COLO668 (cell line): Measurements from ENCODE around the gene MGAT5.

Experiments
- DNase-seq: peaks from one replicate; lab custom pipeline; 2025; ENCODE audit not compliant: unreplicated experiment; lab: John Stamatoyannopoulos, UW

MGAT5 gene

GRCh38 chr2:134443814-134444480 lies 190.1 kb downstream of the MGAT5 start:
- DNase-seq = no peak

GRCh38 chr2:134445116-134445515 lies 191.2 kb downstream of the MGAT5 start:
- DNase-seq = no peak

- no peak for DNase-seq
Observed at GRCh38 chr2:134445985-134446382, 192.1 kb downstream of the MGAT5 start.

GRCh38 chr2:134446383-134447017 lies 192.6 kb downstream of the MGAT5 start:
- no peak for DNase-seq

GRCh38 chr2:134447669-134448068 lies 193.8 kb downstream of the MGAT5 start:
- no peak for DNase-seq

GRCh38 chr2:134448650-134449049 lies 194.8 kb downstream of the MGAT5 start:
- DNase-seq = no peak

GRCh38 chr2:134449157-134449556 lies 195.3 kb downstream of the MGAT5 start:
- no peak for DNase-seq

- DNase-seq = no peak
Observed at GRCh38 chr2:134449751-134450513, 196.1 kb downstream of the MGAT5 start.

- no peak for DNase-seq
Observed at GRCh38 chr2:134451347-134451630, 197.4 kb downstream of the MGAT5 start.

GRCh38 chr2:134452042-134452733 lies 198.3 kb downstream of the MGAT5 start:
- no peak for DNase-seq

- no peak for DNase-seq
Observed at GRCh38 chr2:134453476-134453875, 199.6 kb downstream of the MGAT5 start.

GRCh38 chr2:134453973-134454372 lies 200.1 kb downstream of the MGAT5 start:
- DNase-seq = no peak

- DNase-seq = no peak
Observed at GRCh38 chr2:134454426-134454825, 200.6 kb downstream of the MGAT5 start.

GRCh38 chr2:134454931-134455330 lies 201.1 kb downstream of the MGAT5 start:
- DNase-seq = no peak

GRCh38 chr2:134455426-134455825 lies 201.6 kb downstream of the MGAT5 start:
- no peak for DNase-seq

- no peak for DNase-seq
Observed at GRCh38 chr2:134457353-134457752, 203.5 kb downstream of the MGAT5 start.

GRCh38 chr2:134457765-134458472 lies 204.0 kb downstream of the MGAT5 start:
- peak; percentile 13 for DNase-seq

- DNase-seq = no peak
Observed at GRCh38 chr2:134458473-134458853, 204.6 kb downstream of the MGAT5 start.

- DNase-seq = no peak
Observed at GRCh38 chr2:134458950-134459349, 205.1 kb downstream of the MGAT5 start.

GRCh38 chr2:134459706-134460406 lies 206.0 kb downstream of the MGAT5 start:
- no peak for DNase-seq

GRCh38 chr2:134460583-134460998 lies 206.7 kb downstream of the MGAT5 start:
- DNase-seq = peak; percentile 77
